ENCODE results near the gene BCKDK.

- TF ChIP-seq CTCF (conservative IDR thresholded peaks at IDR 0.05; ENCODE audit: low read length) (peak; percentile 89), EZH2phosphoT487 (IDR thresholded peaks at IDR 0.05; ENCODE audit: borderline replicate concordance, low read depth, low read length) (no peak)
Observed at GRCh38 chr16:31142109-31143010, 34.2 kb downstream of the BCKDK start.
